SU-DHL-6 (cell line): Measurements from ENCODE around the gene PRKN.

Experiments used
- H2AFZ ChIP-seq: fragments of 200-600 bp; sonication (generic); 2 replicates; pipeline ENCODE4 v1.6.1; 2014; ENCODE audit warnings: low read depth, mild to moderate bottlenecking, moderate library complexity, mixed read lengths, antibody characterized with exemption, low read length; ENCODE audit not compliant: severe bottlenecking
- H3F3A ChIP-seq: fragments of 200-600 bp; shearing (Covaris generic); 2 replicates; pipeline ENCODE4 v1.6.0; 2016; ENCODE audit warnings: antibody characterized with exemption, mild to moderate bottlenecking; ENCODE audit not compliant: insufficient read depth
- H3K27ac ChIP-seq: fragments of 200-600 bp; sonication (generic); 2 replicates; pipeline ENCODE4 v1.5.1; 2016; ENCODE audit warnings: low read depth, mild to moderate bottlenecking, low read length, moderate library complexity, mixed read lengths
- H3K27me3 ChIP-seq: fragments of 200-600 bp; sonication (generic), shearing (Covaris generic); 2 replicates; pipeline ENCODE4 v1.6.0; 2014; ENCODE audit warnings: mild to moderate bottlenecking, low read length
- H3K36me3 ChIP-seq: fragments of 200-600 bp; sonication (generic); 2 replicates; pipeline ENCODE4 v1.6.1; 2014; ENCODE audit warnings: mild to moderate bottlenecking, low read length, mixed read lengths
- H3K4me2 ChIP-seq: fragments of 300-600, 200-600 bp; shearing (Covaris generic), sonication (generic); 2 replicates; pipeline ENCODE4 v1.6.0; 2014; ENCODE audit warnings: low read length, low read depth, mild to moderate bottlenecking; ENCODE audit not compliant: poor library complexity, severe bottlenecking
- H3K4me3 ChIP-seq: fragments of 200-600 bp; sonication (generic); 2 replicates; pipeline ENCODE4 v1.5.1; 2014; ENCODE audit warnings: antibody characterized with exemption, low read length, mild to moderate bottlenecking, mixed read lengths; ENCODE audit not compliant: insufficient read depth, poor library complexity, severe bottlenecking
- H3K79me2 ChIP-seq: fragments of 200-600 bp; sonication (generic); 2 replicates; pipeline ENCODE4 v1.6.1; 2014; ENCODE audit warnings: mild to moderate bottlenecking, low read length, moderate library complexity; ENCODE audit not compliant: insufficient read depth
- H3K9ac ChIP-seq: fragments of 200-600 bp; sonication (generic); 2 replicates; pipeline ENCODE4 v1.7.0; 2014; ENCODE audit warnings: mild to moderate bottlenecking, low read length
- H3K9me2 ChIP-seq: fragments of 200-600 bp; sonication (generic); replicated peaks from 2 replicates; pipeline ENCODE4 v1.6.1; 2014; ENCODE audit warnings: low read length; ENCODE audit not compliant: insufficient read depth
- H3K9me3 ChIP-seq: fragments of 200-600 bp; sonication (generic); 2 replicates; pipeline ENCODE4 v1.6.1; 2014; ENCODE audit warnings: low read length, mixed read lengths; ENCODE audit not compliant: insufficient read depth
- H4K20me1 ChIP-seq: fragments of 200-600 bp; sonication (generic); 2 replicates; pipeline ENCODE4 v1.6.1; 2014; ENCODE audit warnings: low read depth, mild to moderate bottlenecking, antibody characterized with exemption, low read length, moderate library complexity, mixed read lengths
- CTCF ChIP-seq: fragments of 200-600 bp; sonication (generic); IDR thresholded peaks from one replicate; pipeline ENCODE4 v1.5.1; 2017; ENCODE audit warnings: antibody characterized with exemption, mild to moderate bottlenecking, low read length, moderate library complexity; ENCODE audit not compliant: insufficient read depth, poor library complexity, severe bottlenecking
- EZH2phosphoT487 ChIP-seq: fragments of 200-600 bp; sonication (generic), shearing (Covaris generic); conservative IDR thresholded peaks from 2 replicates; pipeline ENCODE4 v1.6.1; 2018; ENCODE audit warnings: mild to moderate bottlenecking, antibody characterized with exemption, low read length, moderate library complexity, mixed read lengths

PRKN gene

GRCh38 chr6:162307865-162308264 lies 419.7 kb downstream of the PRKN start:
- H3K9ac ChIP-seq, result no peak overlapping the region
- no peak overlapping the region for H2AFZ ChIP-seq
- no peaks in the 10 kb centered on the region for H3K79me2 ChIP-seq

DNA sequence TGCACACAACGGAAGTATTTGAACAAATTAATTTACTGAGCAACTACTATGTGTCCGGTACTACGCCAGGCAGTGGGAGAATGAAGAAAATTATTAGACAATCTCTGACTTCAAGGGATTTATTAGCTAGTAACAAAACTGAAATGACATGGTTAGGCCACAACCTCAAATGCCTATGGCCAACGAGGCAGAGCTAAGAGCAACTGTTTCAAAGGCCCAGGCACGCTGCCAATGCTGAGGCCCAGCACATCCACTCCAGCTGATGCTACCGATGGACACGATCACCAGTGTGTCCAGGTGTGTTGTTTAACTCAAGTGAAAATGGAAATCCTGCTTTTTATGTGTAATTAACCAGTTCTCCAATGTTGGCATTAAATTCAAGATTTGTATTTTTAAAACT lies 420.9 kb downstream of the PRKN start:
- no peaks in the 10 kb centered on the region for H3K36me3 ChIP-seq
- no peaks in the 10 kb centered on the region for H3K79me2 ChIP-seq
- H3K4me3 ChIP-seq, result no peak overlapping the region
- H3K9me2 ChIP-seq, result no peaks in the 10 kb centered on the region
- no peak for TF ChIP-seq EZH2phosphoT487
- TF ChIP-seq CTCF, result no peak
- H3K9ac ChIP-seq, result no peak overlapping the region
- no peaks in the 10 kb centered on the region for H3F3A ChIP-seq
- H3K9me3 ChIP-seq, result no peaks in the 10 kb centered on the region
- no peak overlapping the region for H3K27ac ChIP-seq
- no peak overlapping the region for H3K4me2 ChIP-seq
- H3K27me3 ChIP-seq, result no peaks in the 10 kb centered on the region
- no peak overlapping the region for H2AFZ ChIP-seq
- no peaks in the 10 kb centered on the region for H4K20me1 ChIP-seq

More at GRCh38 chr6:162307865-162308264, 419.7 kb downstream of the PRKN start:
- Histone ChIP-seq H3K9me2 (no peaks in the 10 kb centered on the region), H3F3A (no peaks in the 10 kb centered on the region), H3K27me3 (no peaks in the 10 kb centered on the region), H3K27ac (no peak overlapping the region), H3K4me3 (no peak overlapping the region), H3K36me3 (no peaks in the 10 kb centered on the region), H3K4me2 (no peak overlapping the region), H3K9me3 (no peaks in the 10 kb centered on the region), H4K20me1 (no peaks in the 10 kb centered on the region)
- no peak for TF ChIP-seq EZH2phosphoT487
- no peak for TF ChIP-seq CTCF

GRCh38 chr6:162301128-162301527 lies 426.4 kb downstream of the PRKN start:
- TF ChIP-seq CTCF, result no peak
- TF ChIP-seq EZH2phosphoT487, result no peak
- Histone ChIP-seq H3K9me3 (no peaks in the 10 kb centered on the region), H3K4me3 (no peak overlapping the region), H4K20me1 (no peaks in the 10 kb centered on the region), H3F3A (no peaks in the 10 kb centered on the region), H2AFZ (no peak overlapping the region), H3K9ac (no peak overlapping the region), H3K79me2 (no peaks in the 10 kb centered on the region), H3K27ac (no peak overlapping the region), H3K4me2 (no peak overlapping the region), H3K27me3 (no peaks in the 10 kb centered on the region), H3K36me3 (no peaks in the 10 kb centered on the region), H3K9me2 (no peaks in the 10 kb centered on the region)

DNA sequence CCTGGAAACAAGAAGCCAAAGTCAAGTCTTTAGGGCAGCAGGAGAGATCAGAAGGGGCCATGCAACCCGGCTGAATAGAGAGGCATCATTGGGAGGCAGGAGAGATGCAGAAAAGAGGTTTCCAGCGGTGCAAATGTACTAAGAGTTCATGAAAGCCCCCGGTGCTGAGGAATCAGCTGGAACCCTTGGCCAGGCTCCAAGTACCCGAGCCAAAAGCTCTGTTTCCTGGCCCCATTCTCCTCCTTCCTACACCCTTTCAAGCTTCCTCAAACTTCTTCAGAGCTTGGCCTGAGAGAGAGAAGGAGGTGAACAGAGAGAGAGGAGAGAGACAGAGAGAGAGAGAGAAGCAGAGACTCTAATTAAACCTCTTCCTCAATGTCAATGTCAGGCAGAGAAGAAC lies 433.5 kb downstream of the PRKN start:
- no peak overlapping the region for H2AFZ ChIP-seq
- no peaks in the 10 kb centered on the region for H3K36me3 ChIP-seq
- TF ChIP-seq CTCF, result no peak
- no peak for TF ChIP-seq EZH2phosphoT487
- no peaks in the 10 kb centered on the region for H3K27me3 ChIP-seq
- H3K79me2 ChIP-seq, result no peaks in the 10 kb centered on the region
- no peak overlapping the region for H3K9ac ChIP-seq
- H3F3A ChIP-seq, result no peaks in the 10 kb centered on the region
- no peaks in the 10 kb centered on the region for H3K9me3 ChIP-seq
- no peaks in the 10 kb centered on the region for H4K20me1 ChIP-seq
- no peaks in the 10 kb centered on the region for H3K9me2 ChIP-seq
- H3K4me3 ChIP-seq, result no peak overlapping the region
- H3K4me2 ChIP-seq, result no peak overlapping the region
- no peak overlapping the region for H3K27ac ChIP-seq
